NCI-H2227 (cell line): ENCODE results near the gene EVI5L.
"Not testable (repeated sequence)": the region's sequence is repeated elsewhere in the genome, so short reads cannot be mapped to it uniquely, and the experiment has no call there.

Experiments used
- DNase-seq: peaks from one replicate; lab custom pipeline; 2025; ENCODE audit not compliant: unreplicated experiment; lab: John Stamatoyannopoulos, UW

The EVI5L gene

DNA sequence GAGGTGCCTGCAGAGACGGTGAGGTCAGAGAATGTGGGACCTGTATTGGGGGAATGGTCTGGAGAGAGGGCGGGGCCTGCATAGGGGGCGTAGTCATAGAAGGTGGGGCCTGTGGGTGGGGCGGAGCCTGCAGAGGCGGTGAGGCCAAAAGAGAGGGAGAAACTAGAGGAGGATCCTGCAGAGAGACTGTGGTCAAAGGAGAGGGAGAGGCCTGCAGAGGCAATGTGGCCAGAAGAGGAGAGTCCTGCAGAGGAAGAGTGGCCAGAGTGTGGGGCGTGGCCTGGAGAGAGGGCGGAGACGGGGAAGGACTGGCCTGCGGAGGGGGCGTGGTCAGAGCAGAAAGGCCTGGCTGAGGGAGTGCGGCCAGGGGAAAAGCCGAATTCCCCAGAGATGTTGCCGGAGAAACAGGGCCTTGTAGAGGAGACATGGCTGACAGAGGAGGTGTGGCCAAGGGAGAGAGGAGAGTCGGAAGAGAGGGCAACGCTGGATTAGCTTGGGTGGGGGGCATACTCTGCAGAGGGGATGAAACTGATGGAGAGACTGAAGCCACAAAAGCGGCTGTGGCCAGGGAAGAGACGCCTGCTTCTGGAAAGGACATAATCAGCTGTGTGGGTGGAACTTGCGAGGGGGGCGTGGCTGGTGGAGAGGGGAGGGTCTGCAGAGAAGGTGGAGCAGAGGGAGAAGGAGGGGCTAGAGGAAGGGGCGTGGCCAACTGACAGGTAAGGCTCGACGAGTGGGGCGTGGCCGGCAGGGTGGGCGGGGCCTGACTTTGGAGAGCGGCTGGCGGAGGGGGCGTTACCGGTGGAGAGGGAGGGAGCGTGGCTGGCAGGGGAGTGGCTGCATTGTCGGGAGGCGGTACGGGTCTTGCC is 41.7 kb downstream of the EVI5L start:
- DNase-seq = peak; percentile 70

DNA sequence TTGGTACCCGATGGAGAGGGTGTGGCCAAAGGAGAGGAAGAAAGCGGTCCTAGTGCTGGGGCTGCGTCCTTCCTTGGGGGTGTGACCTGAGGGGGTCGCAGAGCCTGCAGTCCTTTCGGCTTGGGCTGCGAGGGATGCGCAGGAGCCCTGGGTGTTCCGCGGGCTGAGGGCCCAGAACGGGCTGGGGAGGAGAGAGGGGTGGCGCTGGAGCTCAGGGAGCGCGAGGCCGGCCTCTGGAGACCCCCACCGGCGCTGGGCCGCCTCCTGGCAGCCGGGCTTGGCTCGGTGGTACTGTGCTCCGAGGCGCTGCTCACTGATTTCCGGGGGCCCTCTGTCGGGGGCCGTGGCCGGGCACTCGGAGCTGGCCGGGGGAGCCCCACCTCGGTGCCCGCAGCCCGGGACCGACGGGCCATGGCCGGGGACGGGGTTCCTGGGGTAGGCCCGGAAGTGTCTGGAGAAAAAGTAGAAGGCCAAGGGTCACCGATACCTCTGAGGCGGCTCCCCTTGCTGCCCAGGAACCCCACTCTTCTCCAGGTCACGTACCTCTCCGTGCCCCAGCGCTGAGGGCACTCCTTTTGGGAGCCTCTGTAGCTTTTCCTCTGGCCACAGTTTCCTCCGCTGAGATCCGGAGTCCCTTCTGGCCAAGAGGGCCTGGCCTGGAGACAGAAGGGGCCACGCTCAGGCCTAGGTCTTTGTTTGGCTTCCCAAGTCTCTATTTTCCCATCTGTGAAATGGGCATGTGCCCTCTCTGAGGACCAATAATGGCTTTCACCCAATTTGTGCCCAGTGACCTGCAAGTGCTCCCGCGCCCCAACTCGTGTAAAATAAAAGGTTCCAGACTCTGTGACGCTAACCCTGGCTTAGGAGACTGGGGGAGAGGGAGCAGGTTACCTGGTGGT is 42.5 kb downstream of the EVI5L start:
- DNase-seq = no peak

- peak; percentile 47 for DNase-seq
These were observed 43.5 kb downstream of the EVI5L start for GRCh38 chr19:7873304-7874075.

DNA sequence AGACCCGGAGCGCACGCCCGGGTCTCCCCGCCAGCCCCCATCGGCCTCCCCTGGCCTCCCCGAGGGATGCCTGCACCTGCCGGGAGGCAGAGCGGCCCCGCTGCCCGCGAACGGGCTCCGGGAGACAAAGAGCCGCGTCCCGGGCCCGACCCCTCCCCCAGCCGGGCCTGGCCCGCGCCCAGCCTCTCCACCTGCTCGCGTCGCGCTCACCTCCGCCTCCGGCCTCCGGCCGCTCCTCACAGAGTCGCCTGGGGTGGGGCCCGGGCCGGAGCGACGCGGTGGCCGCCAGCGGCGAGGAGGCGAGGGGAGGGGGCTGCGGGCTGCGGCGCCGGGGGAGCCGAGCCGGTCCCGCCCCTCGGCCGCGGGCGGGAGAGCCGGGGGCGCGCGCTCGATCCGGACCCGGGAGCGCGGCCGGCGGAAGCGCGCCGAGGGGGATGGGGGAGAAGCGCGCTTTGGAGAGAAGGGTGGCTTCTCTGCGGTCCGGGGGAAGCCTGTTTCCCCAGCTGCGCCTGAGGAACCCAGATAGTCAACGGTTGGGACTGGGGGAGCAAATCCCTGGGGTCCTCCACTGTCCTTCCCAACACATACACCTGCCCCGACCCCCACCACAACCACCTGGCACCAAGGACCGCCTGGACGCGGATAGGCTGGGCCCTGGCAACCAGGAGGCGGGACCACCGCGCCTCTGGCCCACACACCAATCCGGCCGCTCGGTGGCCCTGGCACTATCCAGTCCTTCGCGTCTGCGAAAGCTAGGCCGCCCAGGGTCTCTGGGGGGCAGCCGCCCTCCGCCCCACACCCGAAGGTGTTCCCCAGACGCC is 44.3 kb downstream of the EVI5L start, which contains the start of gene PRR36:
Gene PRR36 (minus strand): TSS at position 315 of the 821 bp plus-strand sequence. CDS start 701 bp downstream, outside the sequence.
- peak; percentile 88 for DNase-seq

DNA sequence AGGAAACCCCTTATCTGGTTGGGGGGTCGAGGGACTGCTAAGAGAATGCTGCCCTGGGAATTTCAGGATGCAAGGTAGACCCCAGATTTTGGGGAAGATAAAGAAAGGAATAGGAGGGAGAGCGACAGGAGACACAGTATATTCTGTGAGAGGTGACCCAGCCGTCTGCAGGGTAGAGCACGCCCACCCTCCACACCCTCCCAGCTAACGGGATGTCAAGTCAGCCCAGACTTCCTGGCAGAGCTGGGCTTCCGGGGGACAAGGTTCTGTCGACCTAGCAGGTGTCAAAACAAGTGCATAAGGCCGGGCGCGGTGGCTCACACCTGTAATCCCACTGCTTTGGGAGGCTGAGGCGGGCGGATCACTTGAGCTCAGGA is 44.9 kb downstream of the EVI5L start:
- no peak for DNase-seq

DNA sequence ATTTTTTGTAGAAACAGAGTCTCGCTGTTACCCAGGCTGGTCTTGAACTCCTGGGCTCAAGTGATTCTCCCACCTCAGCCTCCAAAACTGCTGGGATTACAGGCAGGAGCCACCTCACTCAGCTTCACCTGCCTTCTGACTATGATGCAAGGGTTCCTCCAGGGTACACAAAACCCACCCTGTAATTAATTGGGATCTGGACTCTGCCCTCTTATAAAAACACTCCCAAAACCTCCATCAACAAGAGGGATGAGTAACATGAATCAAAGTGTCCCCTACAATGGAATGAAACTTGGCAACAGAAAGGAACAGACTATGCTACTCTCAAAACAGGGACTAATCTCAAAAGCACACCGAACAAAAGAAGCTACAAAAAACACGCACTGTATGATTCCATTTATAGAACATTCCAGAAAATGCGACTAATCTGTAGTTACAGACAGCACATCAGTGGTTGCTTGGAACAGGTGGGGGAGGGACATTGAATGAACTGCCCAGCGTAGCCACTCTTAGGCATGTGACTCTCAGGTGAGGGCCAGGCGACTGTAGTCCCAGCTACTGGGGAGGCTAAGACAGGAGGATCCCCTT is 47.3 kb downstream of the EVI5L start:
- DNase-seq = no peak

DNA sequence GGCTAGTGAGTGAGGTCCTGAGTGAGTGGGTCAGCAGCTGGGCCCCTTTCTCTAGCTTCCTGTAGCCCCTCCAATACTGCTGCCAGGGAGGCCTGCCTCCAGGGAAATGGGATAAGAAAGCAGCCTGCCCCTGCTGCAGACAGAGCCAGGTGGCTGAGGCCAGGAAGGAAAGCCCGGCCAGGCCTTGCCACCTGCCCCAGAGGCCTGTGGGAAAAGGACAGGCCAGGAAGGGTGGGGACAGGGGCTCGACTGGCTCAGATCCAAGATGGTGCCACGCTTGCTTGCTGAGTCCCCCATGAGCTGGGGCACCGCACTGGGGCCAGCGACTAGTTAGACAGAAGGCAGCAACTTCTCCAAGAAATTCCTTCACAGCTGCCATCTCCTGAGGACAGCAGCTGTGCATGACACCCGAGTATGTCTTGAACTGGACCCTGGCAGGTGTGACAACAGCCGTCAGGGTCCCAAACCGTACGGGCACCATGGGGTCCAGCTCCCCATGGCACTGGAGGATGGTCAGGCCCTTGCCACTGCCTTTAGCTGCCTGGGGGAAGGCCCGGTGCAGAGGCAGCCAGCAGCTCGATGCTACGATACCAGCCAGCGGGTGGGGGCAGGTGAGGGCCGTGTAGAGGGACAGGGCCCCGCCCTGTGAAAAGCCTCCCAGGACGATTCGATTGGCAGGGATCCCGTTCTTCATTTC is 49.2 kb downstream of the EVI5L start:
- no peak for DNase-seq

DNA sequence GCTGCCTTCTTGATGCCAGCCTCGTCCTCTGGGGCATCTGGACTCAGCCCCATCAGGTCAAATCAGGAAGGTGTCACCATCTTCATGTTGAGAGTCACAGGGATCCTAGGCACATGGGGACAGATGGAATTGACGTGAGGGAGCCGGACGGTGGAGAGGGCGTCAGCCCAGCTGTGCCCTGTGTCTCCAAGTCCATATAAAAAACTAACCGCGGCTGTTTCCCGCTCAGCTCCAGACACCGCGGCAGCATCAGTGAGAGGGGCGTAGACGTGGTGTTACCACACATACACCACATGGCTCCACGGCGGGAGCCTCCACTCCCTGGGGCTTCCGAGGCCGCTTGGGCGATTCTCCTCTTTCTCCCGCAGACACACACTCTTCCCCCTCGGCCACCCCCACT is 49.8 kb downstream of the EVI5L start:
- no peak for DNase-seq

- DNase-seq = no peak
These were observed 51.9 kb downstream of the EVI5L start for GRCh38 chr19:7881910-7882309.

DNA sequence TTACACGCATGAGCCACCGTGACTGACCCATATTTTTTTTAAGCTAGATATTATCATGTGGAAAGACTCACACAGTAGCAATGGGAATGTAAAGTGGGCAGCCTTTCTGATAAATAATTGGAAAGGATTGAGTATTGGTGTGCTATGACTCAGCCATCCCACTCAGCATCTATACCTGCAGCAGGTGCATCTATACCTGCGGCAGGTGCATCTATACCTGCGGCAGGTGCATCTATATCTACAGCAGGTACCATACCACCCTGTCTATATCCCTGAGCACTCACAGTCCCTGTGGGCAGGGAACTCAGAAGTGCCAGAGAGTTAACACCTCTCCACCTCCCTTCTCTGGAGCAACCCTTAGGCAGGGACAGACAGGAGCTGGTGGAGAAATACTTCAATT is 53.1 kb downstream of the EVI5L start:
- no peak for DNase-seq

DNA sequence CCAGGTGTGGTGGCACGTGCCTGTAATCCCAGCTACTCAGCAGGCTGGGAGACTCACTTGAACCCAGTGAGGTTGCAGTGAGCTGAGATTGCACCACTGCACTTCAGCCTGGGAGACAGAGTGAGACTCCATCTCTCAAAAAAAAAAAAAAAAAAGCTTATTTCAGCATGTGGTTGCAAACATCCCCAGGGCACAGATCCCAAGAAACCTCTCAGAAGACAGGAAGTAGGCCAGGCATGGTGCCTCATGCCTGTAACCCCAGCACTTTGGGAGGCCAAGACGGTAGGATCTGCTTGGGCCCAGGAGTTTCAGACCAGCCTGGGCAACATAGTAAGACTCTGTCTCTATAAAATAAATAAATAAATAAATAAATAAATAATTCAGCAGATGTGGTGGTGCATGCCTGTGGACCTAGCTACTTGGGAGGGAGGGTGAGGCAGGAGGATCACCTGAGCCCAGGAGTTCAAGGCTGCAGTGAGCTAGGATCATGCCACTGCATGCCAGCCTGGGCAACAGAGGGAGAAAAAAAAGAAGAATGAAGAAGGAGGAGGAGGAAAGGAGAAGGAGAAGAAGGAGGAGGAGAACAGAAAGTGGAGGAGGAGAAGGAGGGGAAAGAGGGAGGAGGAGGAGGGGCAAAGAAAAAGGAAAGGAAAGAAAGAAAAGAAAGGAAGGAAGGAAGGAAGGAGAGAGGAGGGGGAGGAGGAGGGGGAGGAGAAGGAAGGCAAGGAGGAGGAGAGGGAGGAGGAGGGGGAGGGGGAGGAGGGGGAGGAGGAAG is 54.0 kb downstream of the EVI5L start:
- DNase-seq = no peak

GRCh38 chr19:7885818-7886217 is 55.8 kb downstream of the EVI5L start:
- DNase-seq = no peak

DNA sequence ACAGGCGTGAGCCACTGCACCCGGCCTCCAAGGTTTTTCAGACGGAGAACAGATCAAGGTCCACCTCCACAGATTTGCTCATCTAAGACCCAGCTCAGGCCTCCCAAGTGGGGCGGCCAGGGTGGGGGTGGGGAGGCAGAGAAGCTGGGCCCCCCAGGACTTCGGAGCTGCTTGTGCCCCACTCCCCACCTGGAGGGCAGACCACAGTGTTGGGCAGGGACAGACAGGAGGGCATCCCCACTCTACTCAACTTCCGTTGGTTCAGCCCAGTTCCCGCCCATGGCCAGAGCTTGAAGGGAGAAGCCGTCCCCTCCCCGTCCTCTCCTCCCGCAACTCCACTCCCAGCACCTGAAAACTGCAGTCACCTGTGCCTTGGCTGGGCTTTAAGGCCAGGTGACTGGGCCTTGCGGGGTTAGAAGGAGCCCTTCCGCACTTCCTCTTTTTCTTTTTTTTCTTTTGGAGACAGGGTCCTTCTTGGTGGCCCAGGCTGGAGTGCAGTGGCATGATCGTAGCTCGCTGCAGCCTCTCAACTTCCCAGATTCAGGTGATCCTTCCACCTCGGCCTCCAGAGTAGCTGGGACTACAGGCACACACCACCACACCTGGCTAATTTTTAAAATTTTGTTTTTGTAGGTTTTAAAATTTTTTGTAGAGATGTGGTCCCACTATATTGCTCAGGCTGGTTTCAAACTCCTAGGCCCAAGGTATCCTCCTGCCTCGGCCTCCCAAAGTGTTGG is 57.6 kb downstream of the EVI5L start:
- DNase-seq = no peak

- no peak for DNase-seq
These were observed 58.3 kb downstream of the EVI5L start, which contains the start of gene LRRC8E for GRCh38 chr19:7888145-7888825. TSS of gene LRRC8E (plus strand) at chr19:7888510. CDS start at chr19:7895604, 7,094 bp downstream.

- no peak for DNase-seq
These were observed 58.8 kb downstream of the EVI5L start for GRCh38 chr19:7888826-7889217.

DNA sequence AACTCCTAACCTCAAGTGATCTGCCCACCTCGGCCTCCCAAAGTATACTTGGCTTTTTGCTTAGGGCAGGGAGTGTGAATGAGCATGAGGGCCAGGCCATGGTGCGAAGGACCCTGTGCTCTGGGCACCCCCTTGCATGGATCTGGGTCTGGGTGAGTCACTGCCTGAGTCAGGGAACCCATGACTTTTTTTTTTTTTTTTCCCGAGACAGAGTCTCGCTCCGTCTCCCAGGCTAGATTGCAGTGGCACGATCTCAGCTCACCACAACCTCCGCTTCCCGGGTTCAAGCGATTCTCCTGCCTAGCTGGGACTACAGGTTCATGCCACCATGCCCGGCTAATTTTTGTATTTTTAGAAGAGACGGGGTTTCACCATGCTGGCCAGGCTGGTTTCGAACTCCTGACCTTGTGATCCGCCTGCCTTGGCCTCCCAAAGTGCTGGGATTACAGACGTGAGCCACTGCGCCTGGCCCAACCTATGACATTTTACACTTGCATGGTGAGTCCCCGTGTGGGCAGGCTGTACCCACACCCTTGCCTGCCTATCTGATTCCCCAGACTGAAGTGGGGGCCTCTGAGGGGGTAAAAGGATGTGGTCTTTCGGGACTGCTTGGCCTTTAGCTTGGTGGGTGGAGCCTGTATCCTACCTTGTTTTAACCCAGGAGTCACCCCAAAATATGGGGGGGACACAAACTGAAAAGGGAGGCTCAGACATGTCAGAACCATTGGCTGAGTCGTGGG is 63.5 kb downstream of the EVI5L start:
- not testable (repeated sequence) for DNase-seq
